GM18907 (cell line): ENCODE data around the gene GPC6.

Source experiments
- ATAC-seq: cut with Tn5 transposase; IDR thresholded peaks from one replicate; pipeline ENCODE4 v1.9.1; 2021; ENCODE audit warnings: mild to moderate bottlenecking, moderate library complexity; ENCODE audit not compliant: unreplicated experiment

Gene GPC6

DNA sequence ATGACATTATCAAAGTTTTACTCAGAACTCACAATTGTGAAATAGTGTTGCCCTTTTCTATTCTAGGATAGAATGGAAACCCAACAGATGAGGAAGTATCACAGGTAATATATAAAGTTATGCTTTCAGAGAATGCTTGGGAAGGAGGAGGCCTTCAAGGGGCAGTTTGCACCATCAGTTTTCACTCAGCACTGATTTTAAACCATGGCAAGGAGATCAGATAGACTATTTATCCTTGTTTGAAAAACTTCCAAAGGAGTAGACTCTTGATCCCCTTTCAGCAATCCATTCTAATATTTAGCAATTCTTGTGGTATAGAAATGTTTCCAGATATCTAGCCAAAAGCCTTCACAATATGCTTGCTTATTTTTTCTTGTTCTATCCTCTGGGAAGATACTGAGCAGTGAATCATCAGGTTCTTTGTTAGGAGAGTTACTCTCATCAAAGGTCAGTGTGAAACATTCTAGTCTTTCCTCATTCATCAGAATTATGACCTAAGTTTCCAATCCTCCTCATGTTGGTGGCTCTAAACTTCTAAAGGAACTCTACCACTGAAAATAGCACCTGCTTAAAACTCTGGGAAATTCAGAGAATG is 3.8 kb downstream of the GPC6 start:
- ATAC-seq: no peak

DNA sequence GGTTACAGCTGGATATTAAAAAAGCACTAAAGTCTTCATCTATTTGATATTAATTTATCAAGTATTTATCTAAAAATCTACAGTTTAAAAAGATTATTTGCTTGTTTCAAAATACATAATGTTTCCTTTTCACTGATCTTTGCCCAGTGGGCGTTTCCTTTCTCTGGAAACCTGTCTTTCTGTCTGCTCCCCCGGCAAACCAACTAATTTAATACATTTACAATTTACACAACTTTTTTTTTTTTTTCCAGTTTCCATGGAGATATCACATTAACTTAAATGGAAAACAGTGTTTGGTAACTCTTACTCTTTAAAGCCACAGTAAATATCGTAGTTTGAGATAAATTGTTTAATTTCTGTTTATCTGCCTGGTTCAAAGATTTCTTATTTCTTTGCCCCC is 5.3 kb downstream of the GPC6 start:
- no peak for ATAC-seq

DNA sequence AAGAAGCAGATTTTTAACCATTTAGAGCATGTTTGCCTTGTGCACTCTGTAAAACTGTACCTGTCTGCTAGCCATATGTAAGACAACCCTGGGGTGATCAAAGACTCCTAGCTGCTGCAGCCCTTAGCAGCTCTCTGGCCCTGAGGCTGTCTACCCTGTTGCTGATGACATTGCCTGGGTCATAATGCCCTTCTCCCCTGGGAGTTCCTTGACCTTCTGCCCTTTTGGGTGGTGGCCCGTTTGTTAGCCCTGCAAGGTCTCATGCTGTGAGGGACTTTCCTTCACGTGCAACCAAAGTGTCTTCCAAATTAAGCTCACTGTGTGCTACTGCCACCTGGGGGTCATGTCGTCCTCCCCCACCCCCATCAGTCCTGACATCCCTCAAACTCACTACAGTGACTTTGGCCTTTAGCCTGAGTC is 7.4 kb downstream of the GPC6 start:
- ATAC-seq: peak; percentile 50

DNA sequence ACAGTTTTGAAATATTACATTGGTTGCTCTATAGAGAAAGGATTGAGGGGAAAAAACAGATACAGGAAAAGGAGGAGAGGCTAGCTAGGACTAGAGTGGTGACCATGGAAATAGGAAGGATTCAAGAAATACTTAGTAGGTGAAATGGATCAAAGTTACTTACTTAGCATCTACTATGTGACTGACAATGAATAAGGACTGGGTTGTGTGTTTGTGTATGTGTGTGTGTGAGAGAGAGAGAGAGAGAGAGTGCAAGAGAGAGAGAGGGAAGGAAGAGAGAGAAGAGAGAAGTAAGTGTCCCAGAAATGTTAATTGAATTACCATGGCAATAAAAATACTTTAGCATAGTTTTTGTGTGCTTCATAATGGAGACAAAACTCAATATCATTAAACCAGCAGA is 7.9 kb downstream of the GPC6 start:
- ATAC-seq: no peak

GRCh38 chr13:93235258-93236015 is 8.8 kb downstream of the GPC6 start:
- ATAC-seq: no peak

- no peak for ATAC-seq
Observed at GRCh38 chr13:93238711-93239110, 12.1 kb downstream of the GPC6 start.

DNA sequence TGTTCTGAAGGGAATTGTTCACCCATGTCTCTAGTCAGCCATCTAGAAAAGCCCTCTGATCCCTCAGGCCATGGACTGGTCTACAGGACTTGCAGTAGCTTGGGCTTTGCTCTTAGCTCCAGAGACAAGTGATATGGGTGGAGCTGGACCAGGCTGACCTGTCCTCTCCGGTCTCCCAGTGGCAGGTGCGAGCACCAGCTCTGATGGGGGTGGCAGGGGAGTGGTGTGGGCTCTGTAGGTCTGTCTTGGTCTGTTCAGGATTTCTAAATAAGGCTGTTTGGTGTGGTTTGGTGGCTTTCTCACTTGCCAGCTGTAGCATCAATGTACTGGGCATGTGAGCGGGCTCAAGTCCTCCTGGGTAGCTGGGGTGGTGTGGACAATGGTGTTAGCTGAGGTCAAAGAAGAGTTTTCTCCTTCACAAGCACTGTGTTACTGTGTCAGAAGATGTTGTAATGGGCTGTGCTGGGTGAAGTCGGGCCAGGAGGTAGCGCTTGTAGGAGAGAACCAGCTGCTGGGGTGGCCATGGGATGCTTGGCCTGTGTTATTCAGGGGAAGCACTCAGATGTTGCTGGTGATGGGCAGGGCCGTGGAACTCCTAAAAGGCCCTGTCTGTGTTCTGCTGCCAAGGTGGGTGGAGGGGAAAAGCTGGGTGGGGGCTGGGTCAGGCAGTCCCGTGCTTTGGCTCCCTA is 16.9 kb downstream of the GPC6 start:
- ATAC-seq: no peak

DNA sequence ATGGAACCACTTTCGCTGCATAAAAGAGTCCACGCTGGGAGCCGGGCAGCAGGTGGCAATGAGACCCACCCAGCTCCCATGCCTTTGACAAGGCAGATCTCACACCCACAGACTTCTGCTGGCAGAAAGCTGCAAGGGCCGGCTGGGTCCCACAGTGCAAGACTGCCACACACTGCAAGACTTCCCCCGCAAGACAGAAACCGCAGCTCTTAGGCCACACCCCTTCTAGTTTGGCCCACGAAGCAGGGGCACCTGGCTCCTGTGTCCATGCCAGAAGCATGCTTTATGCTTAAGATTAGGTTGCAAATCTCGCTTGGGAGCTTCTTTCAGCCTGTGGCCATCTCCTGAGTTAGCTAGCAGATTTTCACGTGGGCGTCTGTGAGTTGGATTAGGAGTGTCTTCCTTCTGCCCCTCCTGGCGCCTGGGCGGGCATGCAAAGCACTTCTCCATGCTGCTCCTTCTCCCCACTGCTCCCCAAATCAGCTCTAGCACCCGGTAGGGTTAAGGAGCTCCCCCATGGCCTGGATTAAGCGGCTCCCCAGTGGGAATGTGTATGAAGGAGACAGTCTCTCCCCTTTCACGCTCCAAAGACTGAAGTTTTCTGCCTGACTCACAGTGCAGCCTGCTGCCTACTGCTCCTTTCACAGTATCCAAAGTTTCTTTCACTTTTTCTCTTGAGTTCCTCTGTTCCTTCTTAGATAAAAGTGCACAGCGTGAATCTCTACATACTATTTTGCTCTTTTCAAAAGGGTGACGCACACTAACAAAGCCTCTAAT is 17.7 kb downstream of the GPC6 start:
- no peak for ATAC-seq

DNA sequence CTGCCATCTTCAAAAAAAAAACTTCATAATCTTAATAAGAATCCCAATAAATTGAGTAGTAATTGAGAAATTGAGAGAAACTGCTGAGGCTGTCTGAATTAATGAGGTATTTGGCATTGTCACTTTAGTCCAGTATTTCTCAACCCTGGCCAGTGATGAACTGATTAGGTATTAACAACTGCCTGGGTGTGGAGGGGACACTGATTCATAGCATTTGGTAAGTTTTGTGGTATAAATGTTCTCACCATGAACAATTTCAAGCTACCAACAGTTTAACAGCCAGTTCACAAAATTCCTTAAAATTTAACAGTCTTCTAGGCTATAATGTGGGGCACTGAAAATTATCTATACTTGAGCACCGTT is 18.3 kb downstream of the GPC6 start:
- no peak for ATAC-seq

- no peak for ATAC-seq
Observed at GRCh38 chr13:93246069-93246468, 19.5 kb downstream of the GPC6 start.

GRCh38 chr13:93248627-93249047 is 22.0 kb downstream of the GPC6 start:
- no peak for ATAC-seq

DNA sequence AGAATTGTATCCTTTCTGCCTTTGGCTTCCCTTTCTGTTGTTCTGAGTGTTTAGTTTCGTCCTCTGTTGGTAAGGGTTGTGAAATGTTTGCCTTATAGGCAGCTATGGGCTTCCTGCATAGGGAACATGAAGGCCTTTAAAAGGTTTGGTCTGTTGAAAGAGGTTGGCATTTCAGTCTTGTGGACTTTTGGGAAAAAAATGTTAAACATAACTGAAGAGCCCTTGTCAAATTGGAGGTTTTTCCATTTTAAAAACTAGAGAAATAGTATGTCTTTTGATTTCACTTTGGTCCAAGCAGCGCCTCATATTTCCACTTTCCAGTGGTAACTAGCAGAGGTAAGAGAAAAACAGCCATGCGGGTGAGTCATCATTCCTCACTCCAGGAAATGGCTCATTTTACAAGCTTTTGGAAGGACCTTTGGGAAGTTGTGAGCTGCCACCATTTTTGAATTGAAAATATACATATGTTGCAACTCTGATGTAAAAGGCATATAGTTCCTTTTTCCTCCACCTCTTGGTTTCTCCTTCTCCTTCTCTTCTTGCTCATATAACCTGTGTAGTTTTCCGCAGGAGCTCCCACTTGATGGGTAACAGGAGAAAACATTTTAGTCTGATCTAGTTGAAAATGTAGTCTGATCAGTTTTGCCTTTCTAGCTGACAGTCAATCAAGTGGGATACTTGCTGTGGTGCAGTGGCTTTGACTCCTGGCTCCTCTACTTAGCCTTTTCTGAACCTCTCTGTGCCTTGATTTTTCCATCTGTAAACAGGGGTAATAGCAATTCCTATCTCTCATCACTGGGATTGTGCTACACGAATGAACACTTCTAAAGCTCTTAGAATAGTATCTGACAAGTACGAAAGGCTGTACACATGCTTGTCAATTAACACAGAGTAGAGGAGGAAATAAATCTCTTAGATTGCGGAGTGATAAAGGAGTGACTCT is 23.0 kb downstream of the GPC6 start:
- no peak for ATAC-seq

- ATAC-seq: no peak
Observed at GRCh38 chr13:93254775-93255174, 28.2 kb downstream of the GPC6 start.

DNA sequence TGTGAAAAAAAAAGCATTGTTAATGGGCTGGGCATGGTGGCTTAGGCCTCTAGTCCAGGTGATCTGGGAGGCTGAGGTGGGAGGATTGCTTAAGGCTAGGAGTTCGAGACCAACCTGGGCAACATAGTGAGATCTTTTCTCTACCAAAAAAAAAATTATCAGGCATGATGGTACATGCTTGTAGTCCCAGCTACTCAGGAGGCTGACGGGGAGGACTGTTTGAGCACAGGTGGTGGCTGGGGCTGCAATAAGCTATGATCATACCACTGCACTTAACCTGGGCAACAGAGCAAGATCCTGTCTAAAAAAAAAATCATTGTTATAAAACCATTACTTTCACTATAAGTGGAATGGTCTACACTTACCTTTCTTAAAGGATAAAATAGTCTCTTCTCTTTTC is 30.4 kb downstream of the GPC6 start:
- no peak for ATAC-seq

GRCh38 chr13:93259527-93260080 is 33.0 kb downstream of the GPC6 start:
- no peak for ATAC-seq

DNA sequence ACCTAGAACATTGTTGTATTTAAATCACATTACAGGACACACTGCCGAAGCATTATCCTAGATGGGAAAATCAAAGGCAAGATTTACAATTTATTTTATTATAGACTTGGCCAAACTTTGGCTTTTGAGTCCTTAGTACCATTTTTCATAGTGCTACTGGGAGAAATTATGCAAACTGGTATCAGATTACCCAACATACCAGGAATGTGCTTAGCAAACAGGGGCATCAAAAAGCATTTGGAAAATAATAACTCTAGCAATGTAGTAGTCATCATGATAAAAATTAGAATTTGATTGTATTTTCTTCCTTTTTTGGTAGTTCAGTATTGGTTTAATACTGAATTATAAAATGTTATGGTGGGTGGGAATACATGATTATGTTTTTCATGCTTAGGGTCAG is 34.0 kb downstream of the GPC6 start:
- ATAC-seq: no peak

- no peak for ATAC-seq
Observed at GRCh38 chr13:93262729-93263345, 36.2 kb downstream of the GPC6 start.

- ATAC-seq: no peak
Observed at GRCh38 chr13:93264876-93265275, 38.3 kb downstream of the GPC6 start.

GRCh38 chr13:93265800-93266199 is 39.2 kb downstream of the GPC6 start:
- ATAC-seq: no peak

- ATAC-seq: no peak
Observed at GRCh38 chr13:93266681-93267080, 40.1 kb downstream of the GPC6 start.
